ENCODE data around the gene ITGB3. TPM values are rescaled to one million over a fixed set of nuclear protein-coding genes. Genes with fewer than 3 reads are reported as not detected.

Gene ITGB3
- total and polyA plus RNA-seq, 9 of the 15 experiments (the other 6 are each of a cell fraction or from before 2014, with no cell fraction given) = 0.08 to 2.6 (median 0.62) TPM; not detected in 1

DNA sequence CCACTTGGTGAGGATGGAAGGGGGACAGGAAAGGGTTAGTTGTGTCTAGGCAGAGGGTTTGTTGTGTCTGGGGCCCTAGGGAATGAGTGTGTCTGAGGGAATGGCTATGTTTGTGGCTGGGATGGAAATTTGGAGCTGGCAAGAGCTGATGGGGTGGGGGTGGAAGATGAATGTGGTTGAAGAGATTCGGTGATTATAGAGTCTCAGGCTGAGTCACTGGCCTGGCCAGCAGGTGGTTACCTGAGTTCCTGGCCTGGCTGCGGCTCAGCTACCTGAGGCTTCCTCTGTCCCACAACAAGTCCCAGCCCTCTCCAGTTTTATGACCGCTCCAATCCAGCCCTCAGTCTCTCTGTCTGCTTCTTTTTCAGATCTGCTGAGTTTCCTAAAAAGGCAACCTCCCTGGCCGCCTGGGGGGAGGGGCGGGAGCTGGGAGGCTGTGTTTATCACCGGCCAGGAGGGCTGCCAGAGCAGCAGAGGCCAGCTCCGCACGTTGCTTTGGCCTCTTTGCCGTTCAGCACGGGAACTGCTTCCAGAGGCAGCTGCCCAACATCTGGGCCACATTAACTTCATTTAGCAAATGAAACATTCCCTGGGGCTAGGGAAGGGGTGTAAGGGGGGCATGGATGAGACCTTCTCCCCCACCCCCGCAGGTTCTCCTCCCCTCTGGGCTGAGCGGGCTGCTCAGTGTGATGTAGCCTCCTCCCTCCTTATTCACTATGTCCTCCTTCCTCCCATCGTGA is 21.8 kb downstream of the ITGB3 start (continued):
- TF ChIP-seq, protein P1, sequence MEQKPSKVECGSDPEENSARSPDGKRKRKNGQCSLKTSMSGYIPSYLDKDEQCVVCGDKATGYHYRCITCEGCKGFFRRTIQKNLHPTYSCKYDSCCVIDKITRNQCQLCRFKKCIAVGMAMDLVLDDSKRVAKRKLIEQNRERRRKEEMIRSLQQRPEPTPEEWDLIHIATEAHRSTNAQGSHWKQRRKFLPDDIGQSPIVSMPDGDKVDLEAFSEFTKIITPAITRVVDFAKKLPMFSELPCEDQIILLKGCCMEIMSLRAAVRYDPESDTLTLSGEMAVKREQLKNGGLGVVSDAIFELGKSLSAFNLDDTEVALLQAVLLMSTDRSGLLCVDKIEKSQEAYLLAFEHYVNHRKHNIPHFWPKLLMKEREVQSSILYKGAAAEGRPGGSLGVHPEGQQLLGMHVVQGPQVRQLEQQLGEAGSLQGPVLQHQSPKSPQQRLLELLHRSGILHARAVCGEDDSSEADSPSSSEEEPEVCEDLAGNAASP (IDR thresholded peaks at IDR 0.05) = no peak
- TF ChIP-seq ZNF79 (CRISPR knock-in tag; IDR thresholded peaks at IDR 0.05; ENCODE audit: low read depth) (no peak), DNMT1 (IDR thresholded peaks at IDR 0.05) (no peak), BRCA1 (IDR thresholded peaks at IDR 0.05) (no peak), BRCA1 (CRISPR knock-in tag; IDR thresholded peaks at IDR 0.05) (no peak), JUND (IDR thresholded peaks at IDR 0.05; ENCODE audit: borderline replicate concordance, low read depth, low read length) (peak; percentile 61; the same call in 1 of the 2 replicates), JUND (tag; IDR thresholded peaks at IDR 0.05; ENCODE audit: borderline replicate concordance, low read depth, low read length) (peak; percentile 50; the same call in 1 of the 3 replicates), TEAD1 (CRISPR knock-in tag; IDR thresholded peaks at IDR 0.05) (no peak), BRD4 (IDR thresholded peaks at IDR 0.05) (no peak), CTBP1 (IDR thresholded peaks at IDR 0.05; ENCODE audit: borderline replicate concordance) (peak; percentile 85), ELF1 (tag; IDR thresholded peaks at IDR 0.05) (0 out of 2 replicates have a peak, but pooled peaks have one; percentile 16), EP400 (IDR thresholded peaks at IDR 0.05) (peak; percentile 35; the same call in 1 of the 2 replicates), ZNF316 (IDR thresholded peaks at IDR 0.05) (peak; percentile 82), NFATC3 (IDR thresholded peaks at IDR 0.05) (peak; percentile 65; the same call in 1 of the 2 replicates), FOXA3 (CRISPR knock-in tag; conservative IDR thresholded peaks at IDR 0.05 in 1 of 2, IDR thresholded peaks at IDR 0.05 in 1 of 2) (no peak), ZNF717 (CRISPR knock-in tag; IDR thresholded peaks at IDR 0.05) (no peak), NFRKB (IDR thresholded peaks at IDR 0.05; ENCODE audit: low read depth) (peak; percentile 46; the same call in 1 of the 2 replicates), YY1 (IDR thresholded peaks at IDR 0.05; ENCODE audit: borderline replicate concordance in 1 of 3, control insufficient read depth in 1 of 3, extremely low read depth in 1 of 3, insufficient read depth in 3 of 3, insufficient read length in 1 of 3, insufficient replicate concordance in 2 of 3, low read depth in 1 of 3, low read length in 2 of 3) (no peak), MECOM (CRISPR knock-in tag; IDR thresholded peaks at IDR 0.05) (no peak)
- TF ChIP-seq, protein P2, sequence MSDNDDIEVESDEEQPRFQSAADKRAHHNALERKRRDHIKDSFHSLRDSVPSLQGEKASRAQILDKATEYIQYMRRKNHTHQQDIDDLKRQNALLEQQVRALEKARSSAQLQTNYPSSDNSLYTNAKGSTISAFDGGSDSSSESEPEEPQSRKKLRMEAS (CRISPR knock-in tag; IDR thresholded peaks at IDR 0.05) = peak; percentile 62
- TF ChIP-seq, protein P3, sequence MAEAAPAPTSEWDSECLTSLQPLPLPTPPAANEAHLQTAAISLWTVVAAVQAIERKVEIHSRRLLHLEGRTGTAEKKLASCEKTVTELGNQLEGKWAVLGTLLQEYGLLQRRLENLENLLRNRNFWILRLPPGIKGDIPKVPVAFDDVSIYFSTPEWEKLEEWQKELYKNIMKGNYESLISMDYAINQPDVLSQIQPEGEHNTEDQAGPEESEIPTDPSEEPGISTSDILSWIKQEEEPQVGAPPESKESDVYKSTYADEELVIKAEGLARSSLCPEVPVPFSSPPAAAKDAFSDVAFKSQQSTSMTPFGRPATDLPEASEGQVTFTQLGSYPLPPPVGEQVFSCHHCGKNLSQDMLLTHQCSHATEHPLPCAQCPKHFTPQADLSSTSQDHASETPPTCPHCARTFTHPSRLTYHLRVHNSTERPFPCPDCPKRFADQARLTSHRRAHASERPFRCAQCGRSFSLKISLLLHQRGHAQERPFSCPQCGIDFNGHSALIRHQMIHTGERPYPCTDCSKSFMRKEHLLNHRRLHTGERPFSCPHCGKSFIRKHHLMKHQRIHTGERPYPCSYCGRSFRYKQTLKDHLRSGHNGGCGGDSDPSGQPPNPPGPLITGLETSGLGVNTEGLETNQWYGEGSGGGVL (CRISPR knock-in tag; IDR thresholded peaks at IDR 0.05) = no peak
- TF ChIP-seq, protein P4, sequence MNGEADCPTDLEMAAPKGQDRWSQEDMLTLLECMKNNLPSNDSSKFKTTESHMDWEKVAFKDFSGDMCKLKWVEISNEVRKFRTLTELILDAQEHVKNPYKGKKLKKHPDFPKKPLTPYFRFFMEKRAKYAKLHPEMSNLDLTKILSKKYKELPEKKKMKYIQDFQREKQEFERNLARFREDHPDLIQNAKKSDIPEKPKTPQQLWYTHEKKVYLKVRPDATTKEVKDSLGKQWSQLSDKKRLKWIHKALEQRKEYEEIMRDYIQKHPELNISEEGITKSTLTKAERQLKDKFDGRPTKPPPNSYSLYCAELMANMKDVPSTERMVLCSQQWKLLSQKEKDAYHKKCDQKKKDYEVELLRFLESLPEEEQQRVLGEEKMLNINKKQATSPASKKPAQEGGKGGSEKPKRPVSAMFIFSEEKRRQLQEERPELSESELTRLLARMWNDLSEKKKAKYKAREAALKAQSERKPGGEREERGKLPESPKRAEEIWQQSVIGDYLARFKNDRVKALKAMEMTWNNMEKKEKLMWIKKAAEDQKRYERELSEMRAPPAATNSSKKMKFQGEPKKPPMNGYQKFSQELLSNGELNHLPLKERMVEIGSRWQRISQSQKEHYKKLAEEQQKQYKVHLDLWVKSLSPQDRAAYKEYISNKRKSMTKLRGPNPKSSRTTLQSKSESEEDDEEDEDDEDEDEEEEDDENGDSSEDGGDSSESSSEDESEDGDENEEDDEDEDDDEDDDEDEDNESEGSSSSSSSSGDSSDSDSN (IDR thresholded peaks at IDR 0.05; ENCODE audit: borderline replicate concordance in 1 of 2, low read depth in 2 of 2, low read length in 2 of 2) = 0 out of 4 replicates have a peak, but pooled peaks of 1 of the 2 experiments have one; percentile 41
